ENCODE results near the gene OAT.
"Not testable (repeated sequence)": the region's sequence is repeated elsewhere in the genome, so short reads cannot be mapped to it uniquely, and the experiment has no call there.

Gene OAT

GRCh38 chr10:124378881-124379471, 39.7 kb downstream of the OAT start:
- no peak for DNase-seq (ENCODE audit: low spot score)

GRCh38 chr10:124378271-124378670, 40.5 kb downstream of the OAT start:
- no peak for DNase-seq (ENCODE audit: low spot score)

GRCh38 chr10:124377101-124377500, 41.6 kb downstream of the OAT start:
- no peak for DNase-seq (ENCODE audit: low spot score)

- DNase-seq (ENCODE audit: low spot score): no peak
Observed at GRCh38 chr10:124376411-124376810, 42.3 kb downstream of the OAT start.

GRCh38 chr10:124375691-124376090, 43.0 kb downstream of the OAT start:
- no peak for DNase-seq (ENCODE audit: low spot score)

GRCh38 chr10:124375353-124375614, 43.4 kb downstream of the OAT start:
- no peak for DNase-seq (ENCODE audit: low spot score)

- DNase-seq (ENCODE audit: low spot score): no peak
Observed at GRCh38 chr10:124374535-124375352, 44.0 kb downstream of the OAT start.

GRCh38 chr10:124372899-124373298, 45.8 kb downstream of the OAT start:
- DNase-seq (ENCODE audit: low spot score): no peak

- no peak for DNase-seq (ENCODE audit: low spot score)
Observed at GRCh38 chr10:124370426-124370825, 48.3 kb downstream of the OAT start.

- DNase-seq (ENCODE audit: low spot score): no peak
Observed at GRCh38 chr10:124369986-124370385, 48.7 kb downstream of the OAT start.

GRCh38 chr10:124369533-124369932, 49.2 kb downstream of the OAT start:
- not testable (repeated sequence) for DNase-seq (ENCODE audit: low spot score)

- no peak for DNase-seq (ENCODE audit: low spot score)
Observed at GRCh38 chr10:124369066-124369465, 49.7 kb downstream of the OAT start.

GRCh38 chr10:124367936-124368335, 50.8 kb downstream of the OAT start:
- no peak for DNase-seq (ENCODE audit: low spot score)

GRCh38 chr10:124367414-124367813, 51.3 kb downstream of the OAT start:
- DNase-seq (ENCODE audit: low spot score): no peak

GRCh38 chr10:124366825-124367224, 51.9 kb downstream of the OAT start:
- no peak for DNase-seq (ENCODE audit: low spot score)

GRCh38 chr10:124366343-124366742, 52.4 kb downstream of the OAT start:
- no peak for DNase-seq (ENCODE audit: low spot score)

- no peak for DNase-seq (ENCODE audit: low spot score)
Observed at GRCh38 chr10:124364674-124365073, 54.0 kb downstream of the OAT start.

- no peak for DNase-seq (ENCODE audit: low spot score)
Observed at GRCh38 chr10:124362568-124362967, 56.2 kb downstream of the OAT start.

- no peak for DNase-seq (ENCODE audit: low spot score)
Observed at GRCh38 chr10:124359336-124359832, 59.3 kb downstream of the OAT start.

GRCh38 chr10:124357561-124357885, 61.2 kb downstream of the OAT start:
- DNase-seq (ENCODE audit: low spot score): no peak

GRCh38 chr10:124356701-124357560, 61.8 kb downstream of the OAT start:
- no peak for DNase-seq (ENCODE audit: low spot score)
